Measurements from ENCODE around the gene VEZF1. TPM values are rescaled to one million over a fixed set of nuclear protein-coding genes. Genes with fewer than 3 reads are reported as not detected.

The VEZF1 gene
- total and polyA plus RNA-seq, 2 of the 8 experiments (the other 6 are each of a cell fraction or from before 2014, with no cell fraction given), result 28.9 to 61.9 TPM

- TF ChIP-seq EP300 (IDR thresholded peaks at IDR 0.05; ENCODE audit: borderline replicate concordance in 1 of 2, low read depth in 2 of 2, low read length in 2 of 2) (no peak), RAD21 (IDR thresholded peaks at IDR 0.05 in 1 of 2, conservative IDR thresholded peaks at IDR 0.05 in 1 of 2; ENCODE audit: low read depth in 2 of 2, low read length in 2 of 2) (peak in 1 of 2 experiments; percentile 46), POLR2A (IDR thresholded peaks at IDR 0.05; ENCODE audit: control extremely low read depth in 1 of 2, low read depth in 2 of 2, low read length in 2 of 2) (peak in 1 of 2 experiments; percentile 60; a peak in 1 of 3 replicates), MAFK (IDR thresholded peaks at IDR 0.05; ENCODE audit: low read depth, low read length) (no peak), KDM4A (IDR thresholded peaks at IDR 0.05; ENCODE audit: low read depth, low read length, severe bottlenecking) (peak; percentile 17)
- TF ChIP-seq, protein P1, sequence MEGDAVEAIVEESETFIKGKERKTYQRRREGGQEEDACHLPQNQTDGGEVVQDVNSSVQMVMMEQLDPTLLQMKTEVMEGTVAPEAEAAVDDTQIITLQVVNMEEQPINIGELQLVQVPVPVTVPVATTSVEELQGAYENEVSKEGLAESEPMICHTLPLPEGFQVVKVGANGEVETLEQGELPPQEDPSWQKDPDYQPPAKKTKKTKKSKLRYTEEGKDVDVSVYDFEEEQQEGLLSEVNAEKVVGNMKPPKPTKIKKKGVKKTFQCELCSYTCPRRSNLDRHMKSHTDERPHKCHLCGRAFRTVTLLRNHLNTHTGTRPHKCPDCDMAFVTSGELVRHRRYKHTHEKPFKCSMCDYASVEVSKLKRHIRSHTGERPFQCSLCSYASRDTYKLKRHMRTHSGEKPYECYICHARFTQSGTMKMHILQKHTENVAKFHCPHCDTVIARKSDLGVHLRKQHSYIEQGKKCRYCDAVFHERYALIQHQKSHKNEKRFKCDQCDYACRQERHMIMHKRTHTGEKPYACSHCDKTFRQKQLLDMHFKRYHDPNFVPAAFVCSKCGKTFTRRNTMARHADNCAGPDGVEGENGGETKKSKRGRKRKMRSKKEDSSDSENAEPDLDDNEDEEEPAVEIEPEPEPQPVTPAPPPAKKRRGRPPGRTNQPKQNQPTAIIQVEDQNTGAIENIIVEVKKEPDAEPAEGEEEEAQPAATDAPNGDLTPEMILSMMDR (IDR thresholded peaks at IDR 0.05; ENCODE audit: control extremely low read depth in 1 of 3, insufficient read depth in 1 of 3, low read depth in 1 of 3, low read length in 3 of 3), result peak in 2 of 3 experiments; percentile 1 to 9; a peak in 2 of 4 replicates
Measured at GRCh38 chr17:58007781-58008706, 20.0 kb upstream of the VEZF1 start (continued).

Measured in H1 (cell line).